IMR-90 (cell line): ENCODE data around the gene PAQR5. TPM values are rescaled to one million over a fixed set of nuclear protein-coding genes. Genes with fewer than 3 reads are reported as not detected.

Experiments
- ATAC-seq: fragments of 200-7000 bp; cut with Tn5 transposase; 2 replicates; pipeline ENCODE4 v1.9.1; 2020; ENCODE audit warnings: low read depth, mild to moderate bottlenecking, moderate library complexity
- BruUV-seq: library from RNA; stranded (reverse); fragments of 400-500 nt; replicated peaks from 2 replicates; lab custom pipeline; 2021; lab: Mats Ljungman, UMichigan
- CTCF ChIA-PET: fragments of 300-600 bp; formaldehyde crosslinking; extraction: SDS; loops from one replicate; lab custom pipeline; 2021; ENCODE audit warnings: antibody characterized with exemption; lab: Yijun Ruan, JAX
- POLR2A ChIA-PET: fragments of 300-600 bp; sonication (Branson Sonifier 250); formaldehyde crosslinking; loops from one replicate; lab custom pipeline; 2022; ENCODE audit warnings: antibody characterized with exemption; ENCODE audit not compliant: unreplicated experiment; lab: Charles Lee
- DNase-seq: peaks from one replicate; pipeline ENCODE4 v3.0.0; 2013
- H2AFZ ChIP-seq: replicated peaks from 2 replicates; pipeline ENCODE3; 2013; ENCODE audit warnings: low read length, mild to moderate bottlenecking; ENCODE audit not compliant: poor library complexity
- H2AK5ac ChIP-seq: 2 replicates; pipeline ENCODE4 v1.6.1; 2013; ENCODE audit warnings: low read depth, low read length, inconsistent platforms
- H2AK9ac ChIP-seq: replicated peaks from 2 replicates; pipeline ENCODE3; 2013; ENCODE audit warnings: mild to moderate bottlenecking, low read depth, low read length, moderate library complexity; ENCODE audit not compliant: poor library complexity
- H2BK120ac ChIP-seq: 2 replicates; pipeline ENCODE4 v1.6.1; 2013; ENCODE audit warnings: low read depth, low read length, inconsistent platforms
- H2BK15ac ChIP-seq: 3 replicates; pipeline ENCODE4 v1.6.1; 2013; ENCODE audit warnings: low read depth, low read length, inconsistent platforms
- H2BK20ac ChIP-seq: 2 replicates; pipeline ENCODE4 v1.6.1; 2013; ENCODE audit warnings: low read depth, mild to moderate bottlenecking, inconsistent platforms, low read length, moderate library complexity
- H2BK5ac ChIP-seq: 2 replicates; pipeline ENCODE4 v1.6.1; 2013; ENCODE audit warnings: mild to moderate bottlenecking, low read depth, low read length, inconsistent platforms; ENCODE audit not compliant: poor library complexity, severe bottlenecking
- H3K14ac ChIP-seq: replicated peaks from 2 replicates; pipeline ENCODE4 v1.6.1; 2013; ENCODE audit warnings: low read depth, low read length, inconsistent platforms
- H3K18ac ChIP-seq: 2 replicates; pipeline ENCODE4 v1.6.1; 2013; ENCODE audit warnings: low read depth, low read length, control low read depth
- H3K23ac ChIP-seq: 2 replicates; pipeline ENCODE4 v1.6.1; 2013; ENCODE audit warnings: low read depth, low read length, inconsistent platforms
- H3K27ac ChIP-seq: 2 replicates; pipeline ENCODE4 v1.5.1; 2013; ENCODE audit warnings: mild to moderate bottlenecking, control low read depth, low read length; ENCODE audit not compliant: insufficient read depth
- H3K27me3 ChIP-seq: 2 replicates; pipeline ENCODE4 v1.6.1; 2013; ENCODE audit warnings: low read length; ENCODE audit not compliant: control insufficient read depth, insufficient read depth
- H3K36me3 ChIP-seq: 2 replicates; pipeline ENCODE4 v1.6.1; 2013; ENCODE audit warnings: low read length, mixed read lengths; ENCODE audit not compliant: control insufficient read depth, insufficient read depth
- H3K4ac ChIP-seq: 2 replicates; pipeline ENCODE4 v1.6.1; 2013; ENCODE audit warnings: low read depth, low read length, inconsistent platforms
- H3K4me1 ChIP-seq: 2 replicates; pipeline ENCODE4 v1.6.1; 2013; ENCODE audit warnings: low read length, mixed read lengths; ENCODE audit not compliant: control insufficient read depth, insufficient read depth
- H3K4me2 ChIP-seq: 2 replicates; pipeline ENCODE4 v1.6.1; 2013; ENCODE audit warnings: low read depth, mild to moderate bottlenecking, control low read depth, low read length, moderate library complexity
- H3K4me3 ChIP-seq: 2 replicates; pipeline ENCODE4 v1.5.1; 2013; ENCODE audit warnings: low read depth, mild to moderate bottlenecking, control low read depth, low read length, moderate library complexity; ENCODE audit not compliant: insufficient read depth
- H3K56ac ChIP-seq: 2 replicates; pipeline ENCODE4 v1.6.1; 2013; ENCODE audit warnings: low read length, inconsistent platforms; ENCODE audit not compliant: insufficient read depth; ENCODE audit errors: extremely low read depth
- H3K79me1 ChIP-seq, 2 experiments: 2 replicates each; pipeline ENCODE4 v1.6.1; 2013; ENCODE audit warnings: low read length in 2 of 2, inconsistent platforms in 1 of 2, low read depth in 1 of 2
- H3K9ac ChIP-seq: 2 replicates; pipeline ENCODE4 v1.6.1; 2013; ENCODE audit warnings: low read depth, low read length, control low read depth
- H3K9me1 ChIP-seq: 2 replicates; pipeline ENCODE4 v1.6.1; 2013; ENCODE audit warnings: low read length, inconsistent platforms; ENCODE audit not compliant: insufficient read depth
- H3K9me3 ChIP-seq: 2 replicates; pipeline ENCODE4 v1.6.1; 2013; ENCODE audit warnings: low read length; ENCODE audit not compliant: control insufficient read depth, insufficient read depth
- H4K20me1 ChIP-seq: 2 replicates; pipeline ENCODE4 v1.6.1; 2013; ENCODE audit warnings: low read length, inconsistent platforms; ENCODE audit not compliant: insufficient read depth
- H4K5ac ChIP-seq: 2 replicates; pipeline ENCODE4 v1.6.1; 2013; ENCODE audit warnings: mild to moderate bottlenecking, low read depth, low read length, control low read depth
- H4K8ac ChIP-seq, 2 experiments: 2 replicates each; pipeline ENCODE4 v1.6.1; 2013; ENCODE audit warnings: low read depth in 2 of 2, low read length in 2 of 2, control low read depth in 1 of 2, inconsistent platforms in 1 of 2
- H4K91ac ChIP-seq: 2 replicates; pipeline ENCODE4 v1.6.1; 2013; ENCODE audit warnings: low read depth, low read length, inconsistent platforms; ENCODE audit not compliant: insufficient read depth
- BHLHE40 ChIP-seq: fragments of 150-350 bp; IDR thresholded peaks from 2 replicates; pipeline ENCODE4 v1.6.1; 2016; ENCODE audit warnings: mild to moderate bottlenecking, low read depth, low read length
- CEBPB ChIP-seq: IDR thresholded peaks from 2 replicates; pipeline ENCODE4 v1.6.1; 2012; ENCODE audit warnings: low read depth, low read length, improper control_type of control experiment
- CHD1 ChIP-seq: IDR thresholded peaks from 2 replicates; pipeline ENCODE4 v1.6.1; 2012; ENCODE audit warnings: low read depth, low read length, improper control_type of control experiment
- ELK1 ChIP-seq: fragments of 150-350 bp; IDR thresholded peaks from 2 replicates; pipeline ENCODE4 v1.6.1; 2016; ENCODE audit warnings: low read depth, mild to moderate bottlenecking, low read length, moderate library complexity, borderline replicate concordance
- FOS ChIP-seq: fragments of 150-350 bp; IDR thresholded peaks from 2 replicates; pipeline ENCODE4 v1.6.1; 2016; ENCODE audit warnings: low read depth, low read length
- MAFK ChIP-seq: IDR thresholded peaks from 2 replicates; pipeline ENCODE4 v1.6.1; 2012; ENCODE audit warnings: low read depth, low read length, improper control_type of control experiment
- MAZ ChIP-seq: IDR thresholded peaks from 2 replicates; pipeline ENCODE4 v1.6.1; 2012; ENCODE audit warnings: low read depth, mild to moderate bottlenecking, low read length, improper control_type of control experiment, moderate library complexity, borderline replicate concordance
- MXI1 ChIP-seq: IDR thresholded peaks from 2 replicates; pipeline ENCODE4 v1.6.1; 2012; ENCODE audit warnings: low read depth, mild to moderate bottlenecking, low read length, moderate library complexity, borderline replicate concordance
- NFE2L2 ChIP-seq: fragments of 150-350 bp; IDR thresholded peaks from 2 replicates; pipeline ENCODE4 v1.6.1; 2016; ENCODE audit warnings: low read depth, mild to moderate bottlenecking, low read length
- RAD21 ChIP-seq: IDR thresholded peaks from 2 replicates; pipeline ENCODE4 v1.6.1; 2012; ENCODE audit warnings: low read length, improper control_type of control experiment
- RFX5 ChIP-seq: IDR thresholded peaks from 2 replicates; pipeline ENCODE4 v1.8.0; 2012; ENCODE audit warnings: low read depth, mild to moderate bottlenecking, low read length, moderate library complexity
- SMC3 ChIP-seq: fragments of 150-350 bp; IDR thresholded peaks from 2 replicates; pipeline ENCODE4 v1.6.1; 2016; ENCODE audit warnings: low read depth, mild to moderate bottlenecking, antibody characterized with exemption, low read length, moderate library complexity
- USF2 ChIP-seq: fragments of 150-350 bp; IDR thresholded peaks from 2 replicates; pipeline ENCODE4 v1.6.1; 2017; ENCODE audit warnings: mild to moderate bottlenecking, antibody characterized with exemption, low read length, low read depth
- WGBS, 2 experiments: methylation state at CpG; one replicate each; pipeline versions ENCODE4 v1.1.5 to v1.1.7; 2013; ENCODE audit warnings: missing lambda C conversion rate in 2 of 2; ENCODE audit not compliant: insufficient read length in 1 of 2; ENCODE audit errors: extremely low coverage in 2 of 2; 5-methylcytosine and 5-hydroxymethylcytosine counted together
- dilution Hi-C: fragments of 300-500 bp; cut with HindIII; formaldehyde crosslinking; loops from one replicate; pipeline ENCODE4 v1.14.3; 2018; ENCODE audit warnings: low sequenced_read_pairs; ENCODE audit not compliant: unreplicated experiment
- in situ Hi-C: fragments of 300-500 bp; cut with MboI; formaldehyde crosslinking; loops from 3 replicates; pipeline ENCODE4 v1.14.3; 2019; ENCODE audit warnings: low sequenced_read_pairs, inconsistent platforms, mixed read lengths
- intact Hi-C: fragments of 100-400 bp; cut with micrococcal nuclease; formaldehyde crosslinking; loops from 2 replicates; pipeline ENCODE4 v1.10.0; 2022
- polyA plus RNA-seq, 3 experiments: library from polyadenylated mRNA; depleted of rRNA; stranded (reverse); fragments of >200 nt; gene quantifications; 2 replicates each; pipeline ENCODE4 v1.2.3, GENCODE V29; 2012; ENCODE audit warnings: low replicate concordance in 1 of 3
- total RNA-seq: library from RNA; depleted of rRNA; stranded (reverse); fragments of >200 nt; gene quantifications from 2 replicates; pipeline ENCODE4 v1.2.3, GENCODE V29; 2012

Gene PAQR5
- total and polyA plus RNA-seq, 2 of the 4 experiments (the other 2 are of a cell fraction): 2.3 to 2.7 TPM

GRCh38 chr15:69388260-69388705 lies 89.6 kb downstream of the PAQR5 start:
- Histone ChIP-seq H4K20me1 (peaks cover 14% of the 10 kb centered on the region), H3K36me3 (no peaks in the 10 kb centered on the region; the same call in 1 of the 2 replicates), H3K18ac (no peak overlapping the region), H3K9ac (no peak overlapping the region), H2BK15ac (no peak overlapping the region), H3K14ac (no peak overlapping the region), H4K5ac (no peak overlapping the region), H4K91ac (no peak overlapping the region), H3K27me3 (no peaks in the 10 kb centered on the region), H3K4ac (no peak overlapping the region), H3K4me2 (no peak overlapping the region), H3K9me1 (peaks cover 40% of the 10 kb centered on the region), H2BK5ac (no peak overlapping the region), H2BK120ac (no peak overlapping the region), H3K56ac (no peak overlapping the region), H2AK5ac (no peak overlapping the region), H2AFZ (no peak overlapping the region), H3K23ac (no peak overlapping the region), H3K4me1 (0 out of 2 replicates have a peak, but pooled peaks cover 3% of the 10 kb centered on the region), H3K9me3 (no peaks in the 10 kb centered on the region), H3K4me3 (no peak overlapping the region), H4K8ac (no peak overlapping the region), H3K27ac (no peak overlapping the region), H2BK20ac (no peak overlapping the region), H3K79me1 (peaks cover 4 to 38% of the 10 kb centered on the region in 2 experiments; a peak in 3 of 4 replicates), H2AK9ac (peak overlapping the region; percentile 76)
- in situ Hi-C loops (no loop called here), intact Hi-C loops (no loop called here), dilution Hi-C loops (no loop called here)
- DNase-seq (no peak), ATAC-seq (no peak)
- POLR2A ChIA-PET: interaction anchor here (0.6 kb wide), 1 partner anchor 345 kb away, joined by 4 read pairs; no protein-coding TSS in a partner anchor
- no TSS peak for BruUV-seq
- TF ChIP-seq BHLHE40 (no peak), RAD21 (no peak), CHD1 (no peak), MAFK (no peak), NFE2L2 (no peak), FOS (no peak), USF2 (no peak), ELK1 (no peak), CEBPB (no peak), MXI1 (no peak), MAZ (no peak), RFX5 (no peak), SMC3 (no peak)
- CTCF ChIA-PET: no interaction called here
- WGBS, 2 experiments: 60% methylated on average over 2 of the region's 6 CpGs; no CpG with 5 or more reads in 1 of the 2 experiments
